Measurements from ENCODE around the gene ZNF157.

ZNF157 gene

DNA sequence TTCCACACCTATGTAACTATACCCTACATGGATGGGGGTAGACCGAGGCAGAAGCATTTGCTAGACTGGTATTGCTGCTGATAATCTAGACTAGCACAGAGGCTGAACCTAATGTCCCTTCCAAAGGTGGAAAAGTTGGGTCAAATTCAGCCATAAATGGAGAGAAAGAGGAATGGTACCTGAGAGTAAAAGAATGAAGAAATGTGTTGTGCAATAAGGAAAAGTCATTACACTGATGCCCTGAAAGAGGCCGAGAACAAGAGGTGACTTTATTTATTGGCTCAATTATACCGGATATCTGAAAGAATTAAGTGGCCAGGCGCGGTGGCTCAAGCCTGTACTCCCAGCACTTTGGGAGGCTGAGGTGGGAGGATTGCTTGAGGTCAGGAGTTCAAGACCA lies 60.5 kb downstream of the ZNF157 start:
- TF ChIP-seq TOX (CRISPR knock-in tag; IDR thresholded peaks at IDR 0.05; ENCODE audit: borderline replicate concordance) (no peak), BACH2 (CRISPR knock-in tag; IDR thresholded peaks at IDR 0.05; ENCODE audit: borderline replicate concordance) (no peak), OSR1 (CRISPR knock-in tag; IDR thresholded peaks at IDR 0.05) (no peak), ISL1 (CRISPR knock-in tag; IDR thresholded peaks at IDR 0.05) (no peak), ZNF565 (CRISPR knock-in tag; conservative IDR thresholded peaks at IDR 0.05; ENCODE audit: low read depth) (no peak), ZC3H10 (CRISPR knock-in tag; IDR thresholded peaks at IDR 0.05) (no peak), ZNF8 (CRISPR knock-in tag; IDR thresholded peaks at IDR 0.05) (no peak), ZFP30 (CRISPR knock-in tag; IDR thresholded peaks at IDR 0.05) (no peak), SNAI2 (CRISPR knock-in tag; IDR thresholded peaks at IDR 0.05) (no peak), ARNTL (CRISPR knock-in tag; IDR thresholded peaks at IDR 0.05; ENCODE audit: borderline replicate concordance, low read depth) (no peak), ESRRG (CRISPR knock-in tag; IDR thresholded peaks at IDR 0.05) (no peak), RARB (CRISPR knock-in tag; IDR thresholded peaks at IDR 0.05) (no peak), CSDC2 (CRISPR knock-in tag; IDR thresholded peaks at IDR 0.05) (no peak)
- TF ChIP-seq, protein P1, sequence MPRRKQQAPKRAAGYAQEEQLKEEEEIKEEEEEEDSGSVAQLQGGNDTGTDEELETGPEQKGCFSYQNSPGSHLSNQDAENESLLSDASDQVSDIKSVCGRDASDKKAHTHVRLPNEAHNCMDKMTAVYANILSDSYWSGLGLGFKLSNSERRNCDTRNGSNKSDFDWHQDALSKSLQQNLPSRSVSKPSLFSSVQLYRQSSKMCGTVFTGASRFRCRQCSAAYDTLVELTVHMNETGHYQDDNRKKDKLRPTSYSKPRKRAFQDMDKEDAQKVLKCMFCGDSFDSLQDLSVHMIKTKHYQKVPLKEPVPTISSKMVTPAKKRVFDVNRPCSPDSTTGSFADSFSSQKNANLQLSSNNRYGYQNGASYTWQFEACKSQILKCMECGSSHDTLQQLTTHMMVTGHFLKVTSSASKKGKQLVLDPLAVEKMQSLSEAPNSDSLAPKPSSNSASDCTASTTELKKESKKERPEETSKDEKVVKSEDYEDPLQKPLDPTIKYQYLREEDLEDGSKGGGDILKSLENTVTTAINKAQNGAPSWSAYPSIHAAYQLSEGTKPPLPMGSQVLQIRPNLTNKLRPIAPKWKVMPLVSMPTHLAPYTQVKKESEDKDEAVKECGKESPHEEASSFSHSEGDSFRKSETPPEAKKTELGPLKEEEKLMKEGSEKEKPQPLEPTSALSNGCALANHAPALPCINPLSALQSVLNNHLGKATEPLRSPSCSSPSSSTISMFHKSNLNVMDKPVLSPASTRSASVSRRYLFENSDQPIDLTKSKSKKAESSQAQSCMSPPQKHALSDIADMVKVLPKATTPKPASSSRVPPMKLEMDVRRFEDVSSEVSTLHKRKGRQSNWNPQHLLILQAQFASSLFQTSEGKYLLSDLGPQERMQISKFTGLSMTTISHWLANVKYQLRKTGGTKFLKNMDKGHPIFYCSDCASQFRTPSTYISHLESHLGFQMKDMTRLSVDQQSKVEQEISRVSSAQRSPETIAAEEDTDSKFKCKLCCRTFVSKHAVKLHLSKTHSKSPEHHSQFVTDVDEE (CRISPR knock-in tag; IDR thresholded peaks at IDR 0.05) = no peak
- TF ChIP-seq, protein P2, sequence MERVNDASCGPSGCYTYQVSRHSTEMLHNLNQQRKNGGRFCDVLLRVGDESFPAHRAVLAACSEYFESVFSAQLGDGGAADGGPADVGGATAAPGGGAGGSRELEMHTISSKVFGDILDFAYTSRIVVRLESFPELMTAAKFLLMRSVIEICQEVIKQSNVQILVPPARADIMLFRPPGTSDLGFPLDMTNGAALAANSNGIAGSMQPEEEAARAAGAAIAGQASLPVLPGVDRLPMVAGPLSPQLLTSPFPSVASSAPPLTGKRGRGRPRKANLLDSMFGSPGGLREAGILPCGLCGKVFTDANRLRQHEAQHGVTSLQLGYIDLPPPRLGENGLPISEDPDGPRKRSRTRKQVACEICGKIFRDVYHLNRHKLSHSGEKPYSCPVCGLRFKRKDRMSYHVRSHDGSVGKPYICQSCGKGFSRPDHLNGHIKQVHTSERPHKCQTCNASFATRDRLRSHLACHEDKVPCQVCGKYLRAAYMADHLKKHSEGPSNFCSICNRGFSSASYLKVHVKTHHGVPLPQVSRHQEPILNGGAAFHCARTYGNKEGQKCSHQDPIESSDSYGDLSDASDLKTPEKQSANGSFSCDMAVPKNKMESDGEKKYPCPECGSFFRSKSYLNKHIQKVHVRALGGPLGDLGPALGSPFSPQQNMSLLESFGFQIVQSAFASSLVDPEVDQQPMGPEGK (CRISPR knock-in tag; IDR thresholded peaks at IDR 0.05; ENCODE audit: borderline replicate concordance) = no peak
- ATAC-seq = no peak

DNA sequence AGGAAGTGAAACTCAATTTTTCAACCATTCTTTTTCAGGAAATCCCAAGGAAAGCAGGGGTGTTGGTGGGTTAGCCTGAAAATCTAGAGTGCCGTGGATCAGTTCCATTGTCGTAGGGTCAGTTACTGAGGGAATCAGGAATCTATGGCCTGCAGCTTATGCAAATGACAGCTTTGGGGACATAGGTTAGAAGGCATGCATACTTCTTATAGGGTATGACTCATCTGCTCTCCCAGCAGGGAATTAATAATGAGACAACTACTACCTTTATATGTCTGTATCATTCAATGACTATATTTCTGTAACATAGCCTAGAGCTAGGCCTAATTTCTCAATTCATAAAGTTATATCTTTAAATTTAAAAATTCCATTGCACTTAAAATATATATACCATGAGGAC lies 76.1 kb downstream of the ZNF157 start:
- ATAC-seq = no peak
- TF ChIP-seq SNAI2 (CRISPR knock-in tag; IDR thresholded peaks at IDR 0.05) (no peak), ISL1 (CRISPR knock-in tag; IDR thresholded peaks at IDR 0.05) (no peak), TOX (CRISPR knock-in tag; IDR thresholded peaks at IDR 0.05; ENCODE audit: borderline replicate concordance) (no peak), ZFP3 (CRISPR knock-in tag; IDR thresholded peaks at IDR 0.05) (no peak), ZFP30 (CRISPR knock-in tag; IDR thresholded peaks at IDR 0.05) (no peak), PPARA (CRISPR knock-in tag; IDR thresholded peaks at IDR 0.05; ENCODE audit: borderline replicate concordance) (no peak)
- TF ChIP-seq, protein P1 (CRISPR knock-in tag; IDR thresholded peaks at IDR 0.05) = no peak

DNA sequence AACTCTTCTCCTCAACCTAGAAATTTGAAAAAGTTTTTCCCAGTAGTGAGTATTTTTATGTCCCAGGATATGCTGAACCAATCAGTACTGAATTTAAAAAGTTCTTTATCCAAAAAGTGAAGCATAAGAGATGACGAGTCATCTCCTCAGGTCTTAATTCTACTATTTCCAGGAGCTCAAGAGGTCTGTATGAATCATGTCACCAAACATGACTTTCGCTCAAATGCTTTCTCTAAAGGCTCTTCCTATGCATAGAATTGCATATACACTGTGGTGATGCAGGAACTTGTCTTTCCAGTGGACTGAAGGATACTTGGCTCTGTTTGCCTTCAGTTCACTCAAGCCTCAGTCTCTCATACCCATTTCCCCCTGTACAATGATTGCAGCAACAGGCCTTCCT lies 76.6 kb downstream of the ZNF157 start:
- no peak for ATAC-seq
- TF ChIP-seq ZNF565 (CRISPR knock-in tag; conservative IDR thresholded peaks at IDR 0.05; ENCODE audit: low read depth) (no peak), BACH2 (CRISPR knock-in tag; IDR thresholded peaks at IDR 0.05; ENCODE audit: borderline replicate concordance) (no peak), CSDC2 (CRISPR knock-in tag; IDR thresholded peaks at IDR 0.05) (no peak), TCF4 (CRISPR knock-in tag; IDR thresholded peaks at IDR 0.05; ENCODE audit: borderline replicate concordance) (no peak), GLIS3 (CRISPR knock-in tag; IDR thresholded peaks at IDR 0.05) (no peak), TOX (CRISPR knock-in tag; IDR thresholded peaks at IDR 0.05; ENCODE audit: borderline replicate concordance) (no peak), OSR1 (CRISPR knock-in tag; IDR thresholded peaks at IDR 0.05) (no peak), ISL1 (CRISPR knock-in tag; IDR thresholded peaks at IDR 0.05) (no peak), PPARA (CRISPR knock-in tag; IDR thresholded peaks at IDR 0.05; ENCODE audit: borderline replicate concordance) (no peak)
- TF ChIP-seq, protein P2 (CRISPR knock-in tag; IDR thresholded peaks at IDR 0.05; ENCODE audit: borderline replicate concordance) = no peak
- TF ChIP-seq, protein P3, sequence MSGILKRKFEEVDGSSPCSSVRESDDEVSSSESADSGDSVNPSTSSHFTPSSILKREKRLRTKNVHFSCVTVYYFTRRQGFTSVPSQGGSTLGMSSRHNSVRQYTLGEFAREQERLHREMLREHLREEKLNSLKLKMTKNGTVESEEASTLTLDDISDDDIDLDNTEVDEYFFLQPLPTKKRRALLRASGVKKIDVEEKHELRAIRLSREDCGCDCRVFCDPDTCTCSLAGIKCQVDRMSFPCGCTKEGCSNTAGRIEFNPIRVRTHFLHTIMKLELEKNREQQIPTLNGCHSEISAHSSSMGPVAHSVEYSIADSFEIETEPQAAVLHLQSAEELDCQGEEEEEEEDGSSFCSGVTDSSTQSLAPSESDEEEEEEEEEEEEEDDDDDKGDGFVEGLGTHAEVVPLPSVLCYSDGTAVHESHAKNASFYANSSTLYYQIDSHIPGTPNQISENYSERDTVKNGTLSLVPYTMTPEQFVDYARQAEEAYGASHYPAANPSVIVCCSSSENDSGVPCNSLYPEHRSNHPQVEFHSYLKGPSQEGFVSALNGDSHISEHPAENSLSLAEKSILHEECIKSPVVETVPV (CRISPR knock-in tag; IDR thresholded peaks at IDR 0.05) = no peak
